Loucy (cell line): Measurements from ENCODE around the gene LRRC73.
A peak's percentile ranks its signal among the peaks of the same experiment; 100 is the strongest.

Experiments used
- H2AFZ ChIP-seq: fragments of 200-600 bp; sonication (generic); 2 replicates; pipeline ENCODE4 v1.6.0; 2016; ENCODE audit warnings: antibody characterized with exemption, mild to moderate bottlenecking, low read length, moderate library complexity
- H3F3A ChIP-seq: fragments of 200-600 bp; 2 replicates; pipeline ENCODE4 v1.6.0; 2016; ENCODE audit warnings: antibody characterized with exemption, low read depth, mild to moderate bottlenecking
- H3K27me3 ChIP-seq: fragments of 200-600 bp; sonication (generic); 2 replicates; pipeline ENCODE4 v1.6.1; 2014; ENCODE audit warnings: low read length, mild to moderate bottlenecking; ENCODE audit not compliant: insufficient read depth, poor library complexity, severe bottlenecking
- H3K36me3 ChIP-seq: fragments of 200-600 bp; sonication (generic); 2 replicates; pipeline ENCODE4 v1.6.1; 2016; ENCODE audit warnings: low read length; ENCODE audit not compliant: insufficient read depth
- H3K4me1 ChIP-seq: fragments of 200-600 bp; sonication (generic); 2 replicates; pipeline ENCODE4 v1.5.1; 2014; ENCODE audit warnings: low read length, mild to moderate bottlenecking; ENCODE audit not compliant: insufficient read depth, poor library complexity, severe bottlenecking
- H3K4me2 ChIP-seq: fragments of 200-600 bp; sonication (generic); 2 replicates; pipeline ENCODE4 v1.6.0; 2014; ENCODE audit warnings: antibody characterized with exemption, low read length, low read depth, mild to moderate bottlenecking; ENCODE audit not compliant: poor library complexity, severe bottlenecking
- H3K4me3 ChIP-seq: fragments of 200-600 bp; sonication (generic); 2 replicates; pipeline ENCODE4 v1.5.1; 2014; ENCODE audit warnings: low read length, mild to moderate bottlenecking, mixed read lengths; ENCODE audit not compliant: poor library complexity, severe bottlenecking
- H3K79me2 ChIP-seq: fragments of 200-600 bp; sonication (generic); 2 replicates; pipeline ENCODE4 v1.6.1; 2014; ENCODE audit warnings: low read length; ENCODE audit not compliant: insufficient read depth
- H3K9ac ChIP-seq: fragments of 200-600 bp; sonication (generic); 2 replicates; pipeline ENCODE4 v1.6.0; 2014; ENCODE audit warnings: mild to moderate bottlenecking, low read depth, low read length, moderate library complexity; ENCODE audit not compliant: poor library complexity, severe bottlenecking
- H3K9me2 ChIP-seq: fragments of 200-600 bp; sonication (generic); replicated peaks from 2 replicates; pipeline ENCODE4 v1.6.1; 2016; ENCODE audit warnings: low read depth, low read length, mixed read lengths
- H3K9me3 ChIP-seq: fragments of 200-600 bp; sonication (generic); 2 replicates; pipeline ENCODE4 v1.6.1; 2014; ENCODE audit warnings: mild to moderate bottlenecking, antibody characterized with exemption, low read length, low read depth; ENCODE audit not compliant: insufficient read depth
- H4K20me1 ChIP-seq: fragments of 200-600 bp; sonication (generic); 2 replicates; pipeline ENCODE4 v1.6.0; 2014; ENCODE audit warnings: antibody characterized with exemption, low read length, mild to moderate bottlenecking; ENCODE audit not compliant: insufficient read depth, poor library complexity, severe bottlenecking
- CTCF ChIP-seq: fragments of 200-600 bp; sonication (generic); conservative IDR thresholded peaks from 2 replicates; pipeline ENCODE4 v1.5.1; 2014; ENCODE audit warnings: mild to moderate bottlenecking, antibody characterized with exemption, low read length
- EZH2phosphoT487 ChIP-seq: fragments of 200-600 bp; IDR thresholded peaks from 2 replicates; pipeline ENCODE4 v1.6.1; 2018; ENCODE audit warnings: antibody characterized with exemption, mild to moderate bottlenecking, moderate library complexity, borderline replicate concordance

The LRRC73 gene

GRCh38 chr6:43495409-43495941 is 14.7 kb downstream of the LRRC73 start:
- no peak overlapping the region for H2AFZ ChIP-seq
- no peaks in the 10 kb centered on the region for H3K9me2 ChIP-seq
- peaks cover 20% of the 10 kb centered on the region; the same call in 1 of the 2 replicates for H3K36me3 ChIP-seq
- no peak overlapping the region for H3K4me3 ChIP-seq
- H3F3A ChIP-seq = no peaks in the 10 kb centered on the region
- no peak overlapping the region for H3K4me2 ChIP-seq
- peaks cover 9% of the 10 kb centered on the region for H3K4me1 ChIP-seq
- no peaks in the 10 kb centered on the region for H3K27me3 ChIP-seq
- TF ChIP-seq CTCF = peak; percentile 39
- TF ChIP-seq EZH2phosphoT487 = no peak
- no peak overlapping the region for H3K9ac ChIP-seq
- no peaks in the 10 kb centered on the region for H3K9me3 ChIP-seq
- no peaks in the 10 kb centered on the region for H3K79me2 ChIP-seq
- no peaks in the 10 kb centered on the region for H4K20me1 ChIP-seq

- Histone ChIP-seq H3K9me2 (no peaks in the 10 kb centered on the region), H3K9ac (no peak overlapping the region), H2AFZ (no peak overlapping the region), H3F3A (no peaks in the 10 kb centered on the region), H3K4me1 (peaks cover 9% of the 10 kb centered on the region), H4K20me1 (no peaks in the 10 kb centered on the region), H3K4me3 (no peak overlapping the region), H3K36me3 (peaks cover 13% of the 10 kb centered on the region; the same call in 1 of the 2 replicates), H3K9me3 (no peaks in the 10 kb centered on the region), H3K4me2 (no peak overlapping the region), H3K27me3 (no peaks in the 10 kb centered on the region), H3K79me2 (no peaks in the 10 kb centered on the region)
- TF ChIP-seq EZH2phosphoT487 = no peak
- no peak for TF ChIP-seq CTCF
These were observed 15.4 kb downstream of the LRRC73 start for GRCh38 chr6:43494766-43495165.

- H3K36me3 ChIP-seq = peaks cover 9% of the 10 kb centered on the region; the same call in 1 of the 2 replicates
- TF ChIP-seq EZH2phosphoT487 = no peak
- TF ChIP-seq CTCF = no peak
- H3K4me1 ChIP-seq = peaks cover 9% of the 10 kb centered on the region
- H3K9ac ChIP-seq = no peak overlapping the region
- H3K9me3 ChIP-seq = no peaks in the 10 kb centered on the region
- no peak overlapping the region for H3K4me3 ChIP-seq
- H3F3A ChIP-seq = no peaks in the 10 kb centered on the region
- H3K4me2 ChIP-seq = no peak overlapping the region
- H2AFZ ChIP-seq = no peak overlapping the region
- no peaks in the 10 kb centered on the region for H3K79me2 ChIP-seq
- H3K27me3 ChIP-seq = no peaks in the 10 kb centered on the region
- no peaks in the 10 kb centered on the region for H3K9me2 ChIP-seq
- H4K20me1 ChIP-seq = peaks cover 3% of the 10 kb centered on the region
These were observed 15.8 kb downstream of the LRRC73 start for GRCh38 chr6:43494321-43494720.
